IMR-90 (cell line): ENCODE results near the gene BGLAP. TPM values are rescaled to one million over a fixed set of nuclear protein-coding genes. Genes with fewer than 3 reads are reported as not detected.

ENCODE experiments used
- ATAC-seq: fragments of 200-7000 bp; cut with Tn5 transposase; 2 replicates; pipeline ENCODE4 v1.9.1; 2020; ENCODE audit warnings: low read depth, mild to moderate bottlenecking, moderate library complexity
- BruUV-seq: library from RNA; stranded (reverse); fragments of 400-500 nt; replicated peaks from 2 replicates; lab custom pipeline; 2021; lab: Mats Ljungman, UMichigan
- CTCF ChIA-PET: fragments of 300-600 bp; formaldehyde crosslinking; extraction: SDS; loops from one replicate; lab custom pipeline; 2021; ENCODE audit warnings: antibody characterized with exemption; lab: Yijun Ruan, JAX
- POLR2A ChIA-PET: fragments of 300-600 bp; sonication (Branson Sonifier 250); formaldehyde crosslinking; loops from one replicate; lab custom pipeline; 2022; ENCODE audit warnings: antibody characterized with exemption; ENCODE audit not compliant: unreplicated experiment; lab: Charles Lee
- DNase-seq: peaks from one replicate; pipeline ENCODE4 v3.0.0; 2013
- H2AFZ ChIP-seq: replicated peaks from 2 replicates; pipeline ENCODE3; 2013; ENCODE audit warnings: low read length, mild to moderate bottlenecking; ENCODE audit not compliant: poor library complexity
- H2AK5ac ChIP-seq: 2 replicates; pipeline ENCODE4 v1.6.1; 2013; ENCODE audit warnings: low read depth, low read length, inconsistent platforms
- H2AK9ac ChIP-seq: replicated peaks from 2 replicates; pipeline ENCODE3; 2013; ENCODE audit warnings: mild to moderate bottlenecking, low read depth, low read length, moderate library complexity; ENCODE audit not compliant: poor library complexity
- H2BK120ac ChIP-seq: 2 replicates; pipeline ENCODE4 v1.6.1; 2013; ENCODE audit warnings: low read depth, low read length, inconsistent platforms
- H2BK15ac ChIP-seq: 3 replicates; pipeline ENCODE4 v1.6.1; 2013; ENCODE audit warnings: low read depth, low read length, inconsistent platforms
- H2BK20ac ChIP-seq: 2 replicates; pipeline ENCODE4 v1.6.1; 2013; ENCODE audit warnings: low read depth, mild to moderate bottlenecking, inconsistent platforms, low read length, moderate library complexity
- H2BK5ac ChIP-seq: 2 replicates; pipeline ENCODE4 v1.6.1; 2013; ENCODE audit warnings: mild to moderate bottlenecking, low read depth, low read length, inconsistent platforms; ENCODE audit not compliant: poor library complexity, severe bottlenecking
- H3K14ac ChIP-seq: replicated peaks from 2 replicates; pipeline ENCODE4 v1.6.1; 2013; ENCODE audit warnings: low read depth, low read length, inconsistent platforms
- H3K18ac ChIP-seq: 2 replicates; pipeline ENCODE4 v1.6.1; 2013; ENCODE audit warnings: low read depth, low read length, control low read depth
- H3K23ac ChIP-seq: 2 replicates; pipeline ENCODE4 v1.6.1; 2013; ENCODE audit warnings: low read depth, low read length, inconsistent platforms
- H3K27ac ChIP-seq: 2 replicates; pipeline ENCODE4 v1.5.1; 2013; ENCODE audit warnings: mild to moderate bottlenecking, control low read depth, low read length; ENCODE audit not compliant: insufficient read depth
- H3K27me3 ChIP-seq: 2 replicates; pipeline ENCODE4 v1.6.1; 2013; ENCODE audit warnings: low read length; ENCODE audit not compliant: control insufficient read depth, insufficient read depth
- H3K36me3 ChIP-seq: 2 replicates; pipeline ENCODE4 v1.6.1; 2013; ENCODE audit warnings: low read length, mixed read lengths; ENCODE audit not compliant: control insufficient read depth, insufficient read depth
- H3K4ac ChIP-seq: 2 replicates; pipeline ENCODE4 v1.6.1; 2013; ENCODE audit warnings: low read depth, low read length, inconsistent platforms
- H3K4me1 ChIP-seq: 2 replicates; pipeline ENCODE4 v1.6.1; 2013; ENCODE audit warnings: low read length, mixed read lengths; ENCODE audit not compliant: control insufficient read depth, insufficient read depth
- H3K4me2 ChIP-seq: 2 replicates; pipeline ENCODE4 v1.6.1; 2013; ENCODE audit warnings: low read depth, mild to moderate bottlenecking, control low read depth, low read length, moderate library complexity
- H3K4me3 ChIP-seq: 2 replicates; pipeline ENCODE4 v1.5.1; 2013; ENCODE audit warnings: low read depth, mild to moderate bottlenecking, control low read depth, low read length, moderate library complexity; ENCODE audit not compliant: insufficient read depth
- H3K56ac ChIP-seq: 2 replicates; pipeline ENCODE4 v1.6.1; 2013; ENCODE audit warnings: low read length, inconsistent platforms; ENCODE audit not compliant: insufficient read depth; ENCODE audit errors: extremely low read depth
- H3K79me1 ChIP-seq, 2 experiments: 2 replicates each; pipeline ENCODE4 v1.6.1; 2013; ENCODE audit warnings: low read length in 2 of 2, inconsistent platforms in 1 of 2, low read depth in 1 of 2
- H3K9ac ChIP-seq: 2 replicates; pipeline ENCODE4 v1.6.1; 2013; ENCODE audit warnings: low read depth, low read length, control low read depth
- H3K9me1 ChIP-seq: 2 replicates; pipeline ENCODE4 v1.6.1; 2013; ENCODE audit warnings: low read length, inconsistent platforms; ENCODE audit not compliant: insufficient read depth
- H3K9me3 ChIP-seq: 2 replicates; pipeline ENCODE4 v1.6.1; 2013; ENCODE audit warnings: low read length; ENCODE audit not compliant: control insufficient read depth, insufficient read depth
- H4K20me1 ChIP-seq: 2 replicates; pipeline ENCODE4 v1.6.1; 2013; ENCODE audit warnings: low read length, inconsistent platforms; ENCODE audit not compliant: insufficient read depth
- H4K5ac ChIP-seq: 2 replicates; pipeline ENCODE4 v1.6.1; 2013; ENCODE audit warnings: mild to moderate bottlenecking, low read depth, low read length, control low read depth
- H4K8ac ChIP-seq, 2 experiments: 2 replicates each; pipeline ENCODE4 v1.6.1; 2013; ENCODE audit warnings: low read depth in 2 of 2, low read length in 2 of 2, control low read depth in 1 of 2, inconsistent platforms in 1 of 2
- H4K91ac ChIP-seq: 2 replicates; pipeline ENCODE4 v1.6.1; 2013; ENCODE audit warnings: low read depth, low read length, inconsistent platforms; ENCODE audit not compliant: insufficient read depth
- CEBPB ChIP-seq: IDR thresholded peaks from 2 replicates; pipeline ENCODE4 v1.6.1; 2012; ENCODE audit warnings: low read depth, low read length, improper control_type of control experiment
- CHD1 ChIP-seq: IDR thresholded peaks from 2 replicates; pipeline ENCODE4 v1.6.1; 2012; ENCODE audit warnings: low read depth, low read length, improper control_type of control experiment
- FOS ChIP-seq: fragments of 150-350 bp; IDR thresholded peaks from 2 replicates; pipeline ENCODE4 v1.6.1; 2016; ENCODE audit warnings: low read depth, low read length
- MAFK ChIP-seq: IDR thresholded peaks from 2 replicates; pipeline ENCODE4 v1.6.1; 2012; ENCODE audit warnings: low read depth, low read length, improper control_type of control experiment
- RAD21 ChIP-seq: IDR thresholded peaks from 2 replicates; pipeline ENCODE4 v1.6.1; 2012; ENCODE audit warnings: low read length, improper control_type of control experiment
- RFX5 ChIP-seq: IDR thresholded peaks from 2 replicates; pipeline ENCODE4 v1.8.0; 2012; ENCODE audit warnings: low read depth, mild to moderate bottlenecking, low read length, moderate library complexity
- SMC3 ChIP-seq: fragments of 150-350 bp; IDR thresholded peaks from 2 replicates; pipeline ENCODE4 v1.6.1; 2016; ENCODE audit warnings: low read depth, mild to moderate bottlenecking, antibody characterized with exemption, low read length, moderate library complexity
- WGBS, 2 experiments: methylation state at CpG; one replicate each; pipeline versions ENCODE4 v1.1.5 to v1.1.7; 2013; ENCODE audit warnings: missing lambda C conversion rate in 2 of 2; ENCODE audit not compliant: insufficient read length in 1 of 2; ENCODE audit errors: extremely low coverage in 2 of 2; 5-methylcytosine and 5-hydroxymethylcytosine counted together
- dilution Hi-C: fragments of 300-500 bp; cut with HindIII; formaldehyde crosslinking; loops from one replicate; pipeline ENCODE4 v1.14.3; 2018; ENCODE audit warnings: low sequenced_read_pairs; ENCODE audit not compliant: unreplicated experiment
- in situ Hi-C: fragments of 300-500 bp; cut with MboI; formaldehyde crosslinking; loops from 3 replicates; pipeline ENCODE4 v1.14.3; 2019; ENCODE audit warnings: low sequenced_read_pairs, inconsistent platforms, mixed read lengths
- intact Hi-C: fragments of 100-400 bp; cut with micrococcal nuclease; formaldehyde crosslinking; loops from 2 replicates; pipeline ENCODE4 v1.10.0; 2022
- polyA plus RNA-seq, 3 experiments: library from polyadenylated mRNA; depleted of rRNA; stranded (reverse); fragments of >200 nt; gene quantifications; 2 replicates each; pipeline ENCODE4 v1.2.3, GENCODE V29; 2012; ENCODE audit warnings: low replicate concordance in 1 of 3
- total RNA-seq: library from RNA; depleted of rRNA; stranded (reverse); fragments of >200 nt; gene quantifications from 2 replicates; pipeline ENCODE4 v1.2.3, GENCODE V29; 2012
- TF ChIP-seq, protein P1 (sequence below): fragments of 150-350 bp; IDR thresholded peaks from 2 replicates; pipeline ENCODE4 v1.6.1; 2017; ENCODE audit warnings: mild to moderate bottlenecking, antibody characterized with exemption, low read length, low read depth

BGLAP gene
- total and polyA plus RNA-seq, 2 of the 4 experiments (the other 2 are of a cell fraction), result 0.67 TPM; not detected in 1

DNA sequence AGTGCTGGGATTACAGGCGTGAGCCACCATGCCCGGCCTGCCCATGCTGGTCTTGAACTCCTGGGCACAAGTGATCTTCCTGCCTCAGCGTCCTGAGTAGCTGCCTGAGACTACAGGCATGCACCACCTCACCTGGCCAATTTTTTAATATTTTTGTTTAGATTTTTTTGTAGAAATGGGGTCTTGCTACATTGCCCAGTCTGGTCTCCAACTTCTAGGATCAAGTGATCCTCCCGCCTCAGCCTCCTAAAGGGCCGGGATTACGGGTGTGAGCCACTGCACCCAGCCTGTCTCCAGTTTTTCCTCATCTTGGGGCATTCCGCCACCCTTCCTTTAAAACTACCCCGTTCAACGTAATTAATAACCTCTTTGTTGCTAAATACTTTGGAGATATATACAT lies 21.8 kb upstream of the BGLAP start:
- Histone ChIP-seq H3K56ac (no peak overlapping the region), H4K5ac (no peak overlapping the region), H4K20me1 (no peaks in the 10 kb centered on the region), H3K27me3 (no peaks in the 10 kb centered on the region), H3K23ac (no peak overlapping the region), H2BK15ac (no peak overlapping the region), H2BK120ac (no peak overlapping the region), H3K9ac (no peak overlapping the region), H3K14ac (no peak overlapping the region), H2AK9ac (no peak overlapping the region), H3K9me1 (peaks cover 4% of the 10 kb centered on the region), H3K9me3 (no peaks in the 10 kb centered on the region), H3K4me1 (peaks cover 4% of the 10 kb centered on the region; the same call in 1 of the 2 replicates), H3K36me3 (peaks cover 13% of the 10 kb centered on the region), H3K79me1 (peaks cover 14 to 44% of the 10 kb centered on the region in 2 experiments), H3K27ac (no peak overlapping the region), H2BK5ac (no peak overlapping the region), H4K91ac (no peak overlapping the region), H2AFZ (no peak overlapping the region), H3K4me3 (no peak overlapping the region), H2BK20ac (no peak overlapping the region), H2AK5ac (no peak overlapping the region), H3K4me2 (no peak overlapping the region), H3K4ac (no peak overlapping the region), H4K8ac (no peak overlapping the region), H3K18ac (no peak overlapping the region)
- ATAC-seq, result no peak
- dilution Hi-C loops, result no loop called here
- intact Hi-C loops, result no loop called here
- CTCF ChIA-PET, result interaction anchor here (0.6 kb wide), 1 partner anchor 229 kb away, joined by 3 read pairs; no protein-coding TSS in a partner anchor
- TF ChIP-seq SMC3 (no peak), CHD1 (no peak), CEBPB (no peak), MAFK (no peak), RFX5 (no peak), FOS (no peak), RAD21 (no peak)
- TF ChIP-seq, protein P1, sequence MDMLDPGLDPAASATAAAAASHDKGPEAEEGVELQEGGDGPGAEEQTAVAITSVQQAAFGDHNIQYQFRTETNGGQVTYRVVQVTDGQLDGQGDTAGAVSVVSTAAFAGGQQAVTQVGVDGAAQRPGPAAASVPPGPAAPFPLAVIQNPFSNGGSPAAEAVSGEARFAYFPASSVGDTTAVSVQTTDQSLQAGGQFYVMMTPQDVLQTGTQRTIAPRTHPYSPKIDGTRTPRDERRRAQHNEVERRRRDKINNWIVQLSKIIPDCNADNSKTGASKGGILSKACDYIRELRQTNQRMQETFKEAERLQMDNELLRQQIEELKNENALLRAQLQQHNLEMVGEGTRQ, result no peak
- no TSS peak for BruUV-seq
- in situ Hi-C loops, result loop anchor here (5.0 kb wide), 1 partner anchor 128 kb away; no protein-coding TSS in a partner anchor
- 93% methylated on average over 3 of the region's 9 CpGs; no CpG with 5 or more reads in 1 of the 2 experiments for WGBS, 2 experiments
- POLR2A ChIA-PET, result no interaction called here
- DNase-seq, result no peak
